RWPE2 (cell line): ENCODE measurements around the gene B4GALNT3.

Experiments
- ATAC-seq: fragments of 200-7000 bp; cut with Tn5 transposase; 3 replicates; pipeline ENCODE4 v1.9.1; 2021; ENCODE audit warnings: low read depth
- DNase-seq: peaks from one replicate; pipeline ENCODE4 v3.0.0-alpha.2; 2020; ENCODE audit warnings: low spot score
- H3K27ac ChIP-seq: fragments of 450-650 bp; 2 replicates; pipeline ENCODE4 v1.5.1; 2017; ENCODE audit warnings: mild to moderate bottlenecking; ENCODE audit not compliant: poor library complexity, severe bottlenecking
- H3K27me3 ChIP-seq: fragments of 250-450 bp; sonication (Bioruptor Pico); 2 replicates; pipeline ENCODE4 v1.5.1; 2021; ENCODE audit warnings: mild to moderate bottlenecking, moderate library complexity; ENCODE audit not compliant: insufficient read depth, poor library complexity, severe bottlenecking
- H3K36me3 ChIP-seq: fragments of 250-450 bp; sonication (Bioruptor Pico); 2 replicates; pipeline ENCODE4 v1.5.1; 2020; ENCODE audit warnings: low read depth, mild to moderate bottlenecking, moderate library complexity
- H3K4me1 ChIP-seq: fragments of 250-450 bp; sonication (Bioruptor Pico); 2 replicates; pipeline ENCODE4 v1.5.1; 2021; ENCODE audit warnings: mild to moderate bottlenecking, moderate library complexity; ENCODE audit not compliant: insufficient read depth, poor library complexity, severe bottlenecking
- H3K4me3 ChIP-seq: fragments of 250-450 bp; sonication (Bioruptor Pico); 2 replicates; pipeline ENCODE4 v1.5.1; 2021; ENCODE audit warnings: mild to moderate bottlenecking, moderate library complexity; ENCODE audit not compliant: severe bottlenecking
- H3K9me3 ChIP-seq: fragments of 250-450 bp; sonication (Bioruptor Pico); 2 replicates; pipeline ENCODE4 v1.5.1; 2021; ENCODE audit warnings: mild to moderate bottlenecking, moderate library complexity; ENCODE audit not compliant: severe bottlenecking
- CTCF ChIP-seq: fragments of 450-650 bp; IDR thresholded peaks from one replicate; pipeline ENCODE4 v1.5.1; 2017; ENCODE audit warnings: mild to moderate bottlenecking, moderate library complexity; ENCODE audit not compliant: poor library complexity, severe bottlenecking

B4GALNT3 gene

GRCh38 chr12:580813-581212, 121.1 kb downstream of the B4GALNT3 start:
- Histone ChIP-seq H3K27ac (no peak overlapping the region), H3K9me3 (no peaks in the 10 kb centered on the region), H3K4me3 (no peak overlapping the region), H3K4me1 (peaks cover 20% of the 10 kb centered on the region), H3K36me3 (no peaks in the 10 kb centered on the region), H3K27me3 (no peaks in the 10 kb centered on the region)
- TF ChIP-seq CTCF = no peak
- no peak for DNase-seq
- ATAC-seq = no peak

GRCh38 chr12:581321-581720, 121.6 kb downstream of the B4GALNT3 start:
- DNase-seq (no peak), ATAC-seq (no peak)
- Histone ChIP-seq H3K27me3 (no peaks in the 10 kb centered on the region), H3K9me3 (no peaks in the 10 kb centered on the region), H3K4me3 (no peak overlapping the region), H3K27ac (no peak overlapping the region), H3K36me3 (no peaks in the 10 kb centered on the region), H3K4me1 (peaks cover 15% of the 10 kb centered on the region)
- no peak for TF ChIP-seq CTCF

- TF ChIP-seq CTCF = no peak
- no peak for DNase-seq
- ATAC-seq = no peak
- Histone ChIP-seq H3K4me3 (no peak overlapping the region), H3K27ac (no peak overlapping the region), H3K27me3 (no peaks in the 10 kb centered on the region), H3K36me3 (no peaks in the 10 kb centered on the region), H3K9me3 (no peaks in the 10 kb centered on the region), H3K4me1 (peaks cover 13% of the 10 kb centered on the region)
Observed at GRCh38 chr12:581746-582145, 122.0 kb downstream of the B4GALNT3 start.

GRCh38 chr12:583251-583869, 123.6 kb downstream of the B4GALNT3 start:
- no peak for ATAC-seq
- TF ChIP-seq CTCF = no peak
- H3K4me1 ChIP-seq = peaks cover 13% of the 10 kb centered on the region

GRCh38 chr12:585062-586061, 125.6 kb downstream of the B4GALNT3 start:
- no peak for DNase-seq
- Histone ChIP-seq H3K4me1 (no peaks in the 10 kb centered on the region), H3K9me3 (no peaks in the 10 kb centered on the region), H3K36me3 (no peaks in the 10 kb centered on the region), H3K27ac (no peak overlapping the region), H3K4me3 (no peak overlapping the region), H3K27me3 (no peaks in the 10 kb centered on the region)
- ATAC-seq = no peak
- no peak for TF ChIP-seq CTCF

More at GRCh38 chr12:583251-583869, 123.6 kb downstream of the B4GALNT3 start:
- H3K9me3 ChIP-seq = no peaks in the 10 kb centered on the region
- H3K36me3 ChIP-seq = no peaks in the 10 kb centered on the region
- no peak overlapping the region for H3K27ac ChIP-seq
- no peaks in the 10 kb centered on the region for H3K27me3 ChIP-seq
- no peak for DNase-seq
- no peak overlapping the region for H3K4me3 ChIP-seq
